HepG2 (cell line): ENCODE results near the gene OSBPL2. TPM values are rescaled to one million over a fixed set of nuclear protein-coding genes. Genes with fewer than 3 reads are reported as not detected.
A peak's percentile ranks its signal among the peaks of the same experiment; 100 is the strongest.

Experiments used
- ATAC-seq: fragments of 200-7000 bp; cut with Tn5 transposase; 3 replicates; pipeline ENCODE4 v1.9.1; 2020; ENCODE audit warnings: mild to moderate bottlenecking, moderate library complexity
- BruUV-seq: library from RNA; stranded (reverse); fragments of 400-500 nt; replicated peaks from 2 replicates; lab custom pipeline; 2021; lab: Mats Ljungman, UMichigan
- CTCF ChIA-PET: fragments of 300-600 bp; formaldehyde crosslinking; extraction: SDS; loops from one replicate; lab custom pipeline; 2021; ENCODE audit warnings: low total read pairs, inconsistent platforms, low intra/inter-chr PET ratio; lab: Yijun Ruan, JAX
- POLR2A ChIA-PET: fragments of 350-600 bp; sonication (Branson Sonifier 250); formaldehyde crosslinking; loops from one replicate; lab custom pipeline; 2020; ENCODE audit warnings: antibody characterized with exemption, inconsistent platforms; lab: Yijun Ruan, JAX
- DNase-seq: peaks from one replicate; pipeline ENCODE4 v3.0.0-alpha.2; 2015; ENCODE audit warnings: low spot score
- FAIRE-seq: peaks from 3 replicates; lab custom pipeline; 2011; peaks lifted over from hg19 to GRCh38; lab: Jason Lieb, UNC
- H2AFZ ChIP-seq: one replicate; pipeline ENCODE4 v1.6.1; 2011; ENCODE audit warnings: low read length, inconsistent platforms
- H3K27ac ChIP-seq: fragments of 300-600 bp; 3 replicates; pipeline ENCODE4 v1.8.0; 2011; ENCODE audit warnings: mixed run types, mild to moderate bottlenecking, mixed read lengths, low read length, inconsistent platforms; ENCODE audit not compliant: insufficient read depth; ENCODE audit errors: extremely low read length
- H3K27me3 ChIP-seq, 2 experiments: fragments of 200-600 bp in 1 of 2; 2 replicates in 1 of 2; 3 replicates in 1 of 2; pipeline versions ENCODE4 v1.6.0 to v1.8.0; 2011; ENCODE audit warnings: low read length in 2 of 2, mild to moderate bottlenecking in 2 of 2, moderate library complexity in 2 of 2, inconsistent platforms in 1 of 2; ENCODE audit not compliant: insufficient read depth in 2 of 2, control insufficient read depth in 1 of 2
- H3K36me3 ChIP-seq, 2 experiments: fragments of 200-600 bp in 1 of 2; replicated peaks in 1 of 2; 2 replicates in 1 of 2; 3 replicates in 1 of 2; pipeline versions ENCODE4 v1.5.1 to v1.8.0; 2011; ENCODE audit warnings: low read length in 2 of 2, inconsistent platforms in 1 of 2; ENCODE audit not compliant: insufficient read depth in 2 of 2, control insufficient read depth in 1 of 2
- H3K4me1 ChIP-seq: 2 replicates; pipeline ENCODE4 v1.5.1; 2012; ENCODE audit warnings: low read length, inconsistent platforms; ENCODE audit not compliant: insufficient read depth
- H3K4me2 ChIP-seq: 2 replicates; pipeline ENCODE4 v1.6.0; 2011; ENCODE audit warnings: low read depth, low read length, inconsistent platforms
- H3K4me3 ChIP-seq, 3 experiments: fragments of 200-600 bp in 1 of 3; sonication (generic), shearing (Covaris generic) in 1 of 3; replicated peaks in 1 of 3; 2 replicates each; pipeline ENCODE4 v1.5.1; 2011 to 2016; ENCODE audit warnings: low read length in 3 of 3, inconsistent platforms in 2 of 3, low read depth in 2 of 3, mild to moderate bottlenecking in 2 of 3, control low read depth in 1 of 3, mixed read lengths in 1 of 3; ENCODE audit not compliant: insufficient read depth in 1 of 3
- H3K79me2 ChIP-seq: one replicate; pipeline ENCODE4 v1.6.1; 2011; ENCODE audit warnings: low read length, inconsistent platforms; ENCODE audit not compliant: insufficient read depth
- H3K9ac ChIP-seq: 2 replicates; pipeline ENCODE4 v1.6.0; 2011; ENCODE audit warnings: mild to moderate bottlenecking, low read depth, low read length, inconsistent platforms; ENCODE audit not compliant: insufficient read depth
- H3K9me3 ChIP-seq: 2 replicates; pipeline ENCODE4 v1.5.1; 2012; ENCODE audit warnings: mild to moderate bottlenecking, low read length
- H4K20me1 ChIP-seq: 2 replicates; pipeline ENCODE4 v1.6.0; 2011; ENCODE audit warnings: inconsistent platforms, mild to moderate bottlenecking, low read length, moderate library complexity; ENCODE audit not compliant: insufficient read depth
- AKAP8 ChIP-seq: sonication (generic); formaldehyde crosslinking; IDR thresholded peaks from 2 replicates; pipeline ENCODE4 v1.5.1; 2020; ENCODE audit warnings: mild to moderate bottlenecking, missing genetic modification reagents
- ATF7-NPFF ChIP-seq: sonication (generic); formaldehyde crosslinking; IDR thresholded peaks from 2 replicates; pipeline ENCODE4 v1.8.1; 2023; ENCODE audit warnings: mild to moderate bottlenecking, low read depth, missing genetic modification reagents, moderate library complexity
- CAMTA2 ChIP-seq: sonication (generic); formaldehyde crosslinking; IDR thresholded peaks from 2 replicates; pipeline ENCODE4 v1.4.0; 2020; ENCODE audit warnings: mild to moderate bottlenecking, missing genetic modification reagents, borderline replicate concordance
- CENPX ChIP-seq: sonication (generic); formaldehyde crosslinking; IDR thresholded peaks from 2 replicates; pipeline ENCODE4 v1.9.0; 2021; ENCODE audit warnings: mild to moderate bottlenecking, missing genetic modification reagents, moderate library complexity
- GPBP1L1 ChIP-seq: sonication (generic); formaldehyde crosslinking; IDR thresholded peaks from 2 replicates; pipeline ENCODE4 v1.5.0; 2020; ENCODE audit warnings: mild to moderate bottlenecking, missing genetic modification reagents
- HNRNPH1 ChIP-seq: fragments of 200-400 bp; formaldehyde crosslinking; optimal IDR thresholded peaks from 2 replicates; pipeline ENCODE3; 2017; ENCODE audit warnings: mild to moderate bottlenecking, low read depth, low read length
- KDM2A ChIP-seq: sonication (generic); formaldehyde crosslinking; IDR thresholded peaks from 2 replicates; pipeline ENCODE4 v1.4.0; 2020; ENCODE audit warnings: low read depth, missing genetic modification reagents, borderline replicate concordance
- MTERF4 ChIP-seq: sonication (generic); formaldehyde crosslinking; IDR thresholded peaks from 2 replicates; pipeline ENCODE4 v1.8.0; 2023; ENCODE audit warnings: mild to moderate bottlenecking, missing genetic modification reagents
- PHF20 ChIP-seq: sonication (generic); formaldehyde crosslinking; IDR thresholded peaks from 2 replicates; pipeline ENCODE4 v1.5.0; 2020; ENCODE audit warnings: mild to moderate bottlenecking, missing genetic modification reagents
- SAFB2 ChIP-seq: sonication (generic); formaldehyde crosslinking; IDR thresholded peaks from 2 replicates; pipeline ENCODE4 v1.5.1; 2020; ENCODE audit warnings: missing genetic modification reagents, low read depth, mild to moderate bottlenecking, borderline replicate concordance
- TBL1XR1 ChIP-seq: fragments of 150-350 bp; IDR thresholded peaks from 2 replicates; pipeline ENCODE4 v1.6.1; 2014; ENCODE audit warnings: borderline replicate concordance, low read length; ENCODE audit not compliant: partially characterized antibody
- TBX3 ChIP-seq: fragments of 450-650 bp; IDR thresholded peaks from 2 replicates; pipeline ENCODE4 v1.6.1; 2017; ENCODE audit warnings: antibody characterized with exemption, mild to moderate bottlenecking, inconsistent platforms, borderline replicate concordance
- TIGD3 ChIP-seq: sonication (generic); formaldehyde crosslinking; IDR thresholded peaks from 2 replicates; pipeline ENCODE4 v1.5.1; 2020; ENCODE audit warnings: mild to moderate bottlenecking, missing genetic modification reagents, borderline replicate concordance
- XRCC5 ChIP-seq: fragments of 200-400 bp; formaldehyde crosslinking; optimal IDR thresholded peaks from 2 replicates; pipeline ENCODE3; 2017; ENCODE audit warnings: mild to moderate bottlenecking, low read length
- YEATS2 ChIP-seq: sonication (generic); formaldehyde crosslinking; IDR thresholded peaks from 2 replicates; pipeline ENCODE4 v1.4.0; 2020; ENCODE audit warnings: missing genetic modification reagents, borderline replicate concordance
- ZFP90 ChIP-seq: sonication (generic); formaldehyde crosslinking; IDR thresholded peaks from 2 replicates; pipeline ENCODE4 v1.8.0; 2022; ENCODE audit warnings: missing genetic modification reagents, mild to moderate bottlenecking, inconsistent platforms, borderline replicate concordance
- ZIK1 ChIP-seq: sonication (generic); formaldehyde crosslinking; IDR thresholded peaks from 2 replicates; pipeline ENCODE4 v1.5.0; 2020; ENCODE audit warnings: mild to moderate bottlenecking, low read depth, missing genetic modification reagents, borderline replicate concordance
- ZNF17 ChIP-seq: sonication (generic); formaldehyde crosslinking; IDR thresholded peaks from 2 replicates; pipeline ENCODE4 v1.5.0; 2020; ENCODE audit warnings: mild to moderate bottlenecking, missing genetic modification reagents
- ZNF180 ChIP-seq: sonication (generic); formaldehyde crosslinking; IDR thresholded peaks from 2 replicates; pipeline ENCODE4 v1.4.0; 2020; ENCODE audit warnings: low read depth, missing genetic modification reagents, borderline replicate concordance
- ZNF44 ChIP-seq: sonication (generic); formaldehyde crosslinking; IDR thresholded peaks from 2 replicates; pipeline ENCODE4 v1.5.1; 2020; ENCODE audit warnings: mild to moderate bottlenecking, missing genetic modification reagents
- WGBS: methylation state at CpG from one replicate; pipeline ENCODE4 v1.1.6; 2017; ENCODE audit warnings: low lambda C conversion rate; 5-methylcytosine and 5-hydroxymethylcytosine counted together
- in situ Hi-C: cut with HindIII; loops from 2 replicates; pipeline ENCODE4 v1.10.0; 2017; ENCODE audit warnings: low pct_unique_long_range_greater_than_20kb; ENCODE audit not compliant: extremely low pct_ligation_motif_present
- intact Hi-C: fragments of 100-400 bp; cut with micrococcal nuclease; formaldehyde crosslinking; loops from one replicate; pipeline ENCODE4 v1.10.0; 2022; ENCODE audit not compliant: unreplicated experiment
- polyA plus RNA-seq, 8 experiments: library from polyadenylated mRNA; depleted of rRNA in 3 of 8; stranded (reverse) in 7 of 8; unstranded in 1 of 8; fragments of >200 nt; fragmentation: Illumina TruSeq in 4 of 8; extraction: Trizol in 4 of 8; gene quantifications; 2 replicates each; pipeline versions ENCODE4 v1.2.1 to v1.2.3, GENCODE V29; 2011 to 2016; ENCODE audit warnings: low read depth in 4 of 8, missing spikeins in 1 of 8, mixed read lengths in 1 of 8; ENCODE audit not compliant: insufficient read depth in 1 of 8
- total RNA-seq, 5 experiments: library from RNA; depleted of rRNA; stranded (reverse); fragments of >200 nt; fragmentation: Illumina TruSeq; extraction: Trizol; gene quantifications; 2 replicates each; pipeline ENCODE4 v1.2.3, GENCODE V29; 2016; ENCODE audit warnings: low read depth in 1 of 5

OSBPL2 gene
- total and polyA plus RNA-seq, 2 of the 13 experiments (the other 11 are each of a cell fraction or from before 2014, with no cell fraction given), result 18.5 to 37.4 TPM

GRCh38 chr20:62237514-62237800 is 864 bp upstream of the OSBPL2 start (continued):
- TF ChIP-seq MTERF4 (CRISPR knock-in tag) (peak; percentile 91), SAFB2 (CRISPR knock-in tag) (0 out of 2 replicates have a peak, but pooled peaks have one; percentile 72), ZNF180 (0 out of 2 replicates have a peak, but pooled peaks have one; percentile 53), YEATS2 (CRISPR knock-in tag) (no peak), PHF20 (CRISPR knock-in tag) (no peak; the same call in none of the 2 replicates), ZFP90 (CRISPR knock-in tag) (no peak), AKAP8 (CRISPR knock-in tag) (no peak), KDM2A (no peak; the same call in 1 of the 2 replicates), ZNF44 (CRISPR knock-in tag) (peak; percentile 48; the same call in 1 of the 2 replicates)

- Histone ChIP-seq H3K79me2 (peaks cover 43% of the 10 kb centered on the region), H4K20me1 (peaks cover 42% of the 10 kb centered on the region), H3K4me3 (peak overlapping the region; percentile 85 to 97 (median 86)), H3K9me3 (no peaks in the 10 kb centered on the region), H3K27me3 (peaks cover 3 to 18% of the 10 kb centered on the region in 2 experiments; a peak in 3 of 5 replicates), H3K4me2 (peak overlapping the region; percentile 97), H3K27ac (peak overlapping the region; percentile 60), H3K36me3 (peaks cover 11 to 20% of the 10 kb centered on the region in 2 experiments; a peak in 4 of 5 replicates), H3K9ac (peak overlapping the region; percentile 90), H3K4me1 (peaks cover 36% of the 10 kb centered on the region), H2AFZ (no peak overlapping the region)
- FAIRE-seq (no peak), DNase-seq (no peak), ATAC-seq (peak; percentile 4)
- ChIA-PET CTCF (no interaction called here), POLR2A (interaction anchor here (0.6 to 1.6 kb wide), 2 partner anchors 65 to 131 kb away, joined by 3 read pairs; no protein-coding TSS in a partner anchor)
- in situ Hi-C loops (no loop called here), intact Hi-C loops (loop anchor here (1.0 to 5.0 kb wide), 2 partner anchors 56 to 139 kb away; no protein-coding TSS in a partner anchor)
- BruUV-seq, result no TSS peak
- under 1% methylated on average over 15 of the region's 70 CpGs for WGBS
- 0 out of 2 replicates have a peak, but pooled peaks have one; percentile 32 for TF ChIP-seq CAMTA2 (CRISPR knock-in tag)
- no peak for TF ChIP-seq GPBP1L1 (CRISPR knock-in tag)
- TF ChIP-seq TBX3, result no peak
- no peak for TF ChIP-seq ZNF17 (CRISPR knock-in tag)
- TF ChIP-seq ATF7-NPFF (CRISPR knock-in tag), result no peak
- TF ChIP-seq TBL1XR1, result no peak
- TF ChIP-seq CENPX (CRISPR knock-in tag), result no peak
- TF ChIP-seq HNRNPH1, result no peak
- TF ChIP-seq XRCC5, result no peak
- TF ChIP-seq ZIK1 (CRISPR knock-in tag), result peak; percentile 59; the same call in 1 of the 2 replicates
- peak; percentile 1; the same call in 1 of the 2 replicates for TF ChIP-seq TIGD3 (CRISPR knock-in tag)
Measured at GRCh38 chr20:62238569-62239277, 402 bp downstream of the OSBPL2 start.
